Ovary (tissue), 3 donors: ENCODE data around the gene IMPDH2.

Experiments
- EP300 ChIP-seq: sonication (generic); formaldehyde crosslinking; IDR thresholded peaks from one replicate; pipeline ENCODE4 v1.6.1; 2017; ENCODE audit warnings: antibody characterized with exemption
- POLR2A ChIP-seq: fragments of 450-650 bp; IDR thresholded peaks from one replicate; pipeline ENCODE4 v1.6.1; 2017; ENCODE audit warnings: antibody characterized with exemption, mild to moderate bottlenecking, moderate library complexity
- TF ChIP-seq, protein P1 (sequence below), 3 donors: fragments of 450-650 bp in 2 of 3; fragments of 200-600 bp in 1 of 3; IDR thresholded peaks; one replicate each; pipeline versions ENCODE4 v1.5.1 to v1.8.0; 2016 to 2022; ENCODE audit warnings: antibody characterized with exemption in 3 of 3, mild to moderate bottlenecking in 1 of 3
- donor health status: DM: no; HTN: no; CAD: no.

GRCh38 chr3:49057268-49057667, 28.1 kb upstream of the IMPDH2 start:
- TF ChIP-seq, protein P1, sequence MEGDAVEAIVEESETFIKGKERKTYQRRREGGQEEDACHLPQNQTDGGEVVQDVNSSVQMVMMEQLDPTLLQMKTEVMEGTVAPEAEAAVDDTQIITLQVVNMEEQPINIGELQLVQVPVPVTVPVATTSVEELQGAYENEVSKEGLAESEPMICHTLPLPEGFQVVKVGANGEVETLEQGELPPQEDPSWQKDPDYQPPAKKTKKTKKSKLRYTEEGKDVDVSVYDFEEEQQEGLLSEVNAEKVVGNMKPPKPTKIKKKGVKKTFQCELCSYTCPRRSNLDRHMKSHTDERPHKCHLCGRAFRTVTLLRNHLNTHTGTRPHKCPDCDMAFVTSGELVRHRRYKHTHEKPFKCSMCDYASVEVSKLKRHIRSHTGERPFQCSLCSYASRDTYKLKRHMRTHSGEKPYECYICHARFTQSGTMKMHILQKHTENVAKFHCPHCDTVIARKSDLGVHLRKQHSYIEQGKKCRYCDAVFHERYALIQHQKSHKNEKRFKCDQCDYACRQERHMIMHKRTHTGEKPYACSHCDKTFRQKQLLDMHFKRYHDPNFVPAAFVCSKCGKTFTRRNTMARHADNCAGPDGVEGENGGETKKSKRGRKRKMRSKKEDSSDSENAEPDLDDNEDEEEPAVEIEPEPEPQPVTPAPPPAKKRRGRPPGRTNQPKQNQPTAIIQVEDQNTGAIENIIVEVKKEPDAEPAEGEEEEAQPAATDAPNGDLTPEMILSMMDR (IDR thresholded peaks at IDR 0.05) = no peak
- TF ChIP-seq POLR2A = no peak
- TF ChIP-seq EP300 = no peak
